Neural cell (in vitro differentiated cells): Measurements from ENCODE around the gene WFIKKN1. TPM values are rescaled to one million over a fixed set of nuclear protein-coding genes. Genes with fewer than 3 reads are reported as not detected.
A peak's percentile ranks its signal among the peaks of the same experiment; 100 is the strongest.

ENCODE experiments used
- H2AFZ ChIP-seq: fragments of 200-600, 300-800 bp; sonication (generic), shearing (Covaris generic); 2 replicates; pipeline ENCODE4 v1.6.0; 2014; ENCODE audit warnings: low read depth, mild to moderate bottlenecking, antibody characterized with exemption, low read length, moderate library complexity
- H3F3A ChIP-seq: fragments of 200-600 bp; shearing (Covaris generic); 2 replicates; pipeline ENCODE4 v1.6.1; 2016; ENCODE audit warnings: mild to moderate bottlenecking, moderate library complexity, mixed read lengths, antibody characterized with exemption, low read length; ENCODE audit not compliant: insufficient read depth, poor library complexity, severe bottlenecking
- H3K27ac ChIP-seq: fragments of 200-600, 300-800 bp; sonication (generic), shearing (Covaris generic); 2 replicates; pipeline ENCODE4 v1.5.1; 2014; ENCODE audit warnings: mild to moderate bottlenecking, low read length, moderate library complexity
- H3K27me3 ChIP-seq: fragments of 300-800, 200-600 bp; sonication (generic), shearing (Covaris generic); 2 replicates; pipeline ENCODE4 v1.6.0; 2014; ENCODE audit warnings: mild to moderate bottlenecking, low read depth, low read length, moderate library complexity; ENCODE audit not compliant: insufficient read depth
- H3K36me3 ChIP-seq: fragments of 300-800, 200-600 bp; sonication (generic), shearing (Covaris generic); 2 replicates; pipeline ENCODE4 v1.5.1; 2014; ENCODE audit warnings: mild to moderate bottlenecking, antibody characterized with exemption, low read length, moderate library complexity; ENCODE audit not compliant: insufficient read depth
- H3K4me2 ChIP-seq: fragments of 300-800, 200-600 bp; sonication (generic), shearing (Covaris generic); 2 replicates; pipeline ENCODE4 v1.6.0; 2014; ENCODE audit warnings: mild to moderate bottlenecking, low read length
- H3K4me3 ChIP-seq: fragments of 300-800, 200-600 bp; sonication (generic), shearing (Covaris generic); 2 replicates; pipeline ENCODE4 v1.5.1; 2014; ENCODE audit warnings: mild to moderate bottlenecking, low read length, moderate library complexity
- H3K79me2 ChIP-seq: fragments of 200-600 bp; shearing (Covaris generic); replicated peaks from 2 replicates; pipeline ENCODE4 v1.6.0; 2014; ENCODE audit warnings: mild to moderate bottlenecking, low read length, moderate library complexity; ENCODE audit not compliant: insufficient read depth
- H3K9ac ChIP-seq: fragments of 300-800, 200-600 bp; sonication (generic), shearing (Covaris generic); 2 replicates; pipeline ENCODE4 v1.6.1; 2016; ENCODE audit warnings: mild to moderate bottlenecking, low read length, mixed read lengths
- H3K9me2 ChIP-seq: fragments of 200-600 bp; shearing (Covaris generic); 2 replicates; pipeline ENCODE4 v1.6.1; 2016; ENCODE audit warnings: mild to moderate bottlenecking, low read length, mixed read lengths; ENCODE audit not compliant: insufficient read depth
- H3K9me3 ChIP-seq: fragments of 200-600, 300-800 bp; sonication (generic), shearing (Covaris generic); 2 replicates; pipeline ENCODE4 v1.6.1; 2016; ENCODE audit warnings: mild to moderate bottlenecking, mixed run types, low read length, moderate library complexity, mixed read lengths
- H4K20me1 ChIP-seq: fragments of 200-600 bp; shearing (Covaris generic); 2 replicates; pipeline ENCODE4 v1.6.1; 2016; ENCODE audit warnings: mild to moderate bottlenecking, mixed run types; ENCODE audit not compliant: insufficient read depth
- EP300 ChIP-seq: fragments of 450-650 bp; conservative IDR thresholded peaks from 2 replicates; pipeline ENCODE4 v1.6.1; 2014; ENCODE audit warnings: antibody characterized with exemption, mild to moderate bottlenecking, moderate library complexity; ENCODE audit not compliant: poor library complexity, severe bottlenecking
- EZH2 ChIP-seq: fragments of 200-600, 300-800 bp; shearing (Covaris generic), sonication (generic); IDR thresholded peaks from 2 replicates; pipeline ENCODE4 v1.6.1; 2014; ENCODE audit warnings: antibody characterized with exemption, low read length, borderline replicate concordance, mild to moderate bottlenecking; ENCODE audit not compliant: insufficient read depth, poor library complexity, severe bottlenecking
- MXI1 ChIP-seq: fragments of 450-650 bp; conservative IDR thresholded peaks from 2 replicates; pipeline ENCODE4 v1.6.1; 2014; ENCODE audit warnings: antibody characterized with exemption, mild to moderate bottlenecking; ENCODE audit not compliant: poor library complexity, severe bottlenecking
- POLR2AphosphoS5 ChIP-seq: IDR thresholded peaks from 2 replicates; pipeline ENCODE4 v1.6.1; 2012
- RAD21 ChIP-seq: fragments of 450-650 bp; conservative IDR thresholded peaks from 2 replicates; pipeline ENCODE4 v1.6.1; 2014; ENCODE audit warnings: antibody characterized with exemption, mild to moderate bottlenecking, moderate library complexity
- REST ChIP-seq: IDR thresholded peaks from 2 replicates; pipeline ENCODE4 v1.6.1; 2012; ENCODE audit warnings: borderline replicate concordance
- SMC3 ChIP-seq: fragments of 450-650 bp; conservative IDR thresholded peaks from 2 replicates; pipeline ENCODE4 v1.6.1; 2014; ENCODE audit warnings: antibody characterized with exemption, mild to moderate bottlenecking, moderate library complexity; ENCODE audit not compliant: poor library complexity
- TAF1 ChIP-seq: IDR thresholded peaks from 2 replicates; pipeline ENCODE4 v1.6.1; 2012; ENCODE audit warnings: low read depth
- polyA plus RNA-seq: library from polyadenylated mRNA; depleted of rRNA; stranded (reverse); fragments of >200 nt; gene quantifications from 2 replicates; pipeline ENCODE4 v1.2.3, GENCODE V29; 2014
- TF ChIP-seq, protein P1 (sequence below): fragments of 450-650 bp; IDR thresholded peaks from 2 replicates; pipeline ENCODE4 v1.5.1; 2014; ENCODE audit warnings: antibody characterized with exemption, mild to moderate bottlenecking, moderate library complexity; ENCODE audit not compliant: poor library complexity, severe bottlenecking

WFIKKN1 gene
- polyA plus RNA-seq, 1 donor from 2014 or later, result 0.43 TPM

DNA sequence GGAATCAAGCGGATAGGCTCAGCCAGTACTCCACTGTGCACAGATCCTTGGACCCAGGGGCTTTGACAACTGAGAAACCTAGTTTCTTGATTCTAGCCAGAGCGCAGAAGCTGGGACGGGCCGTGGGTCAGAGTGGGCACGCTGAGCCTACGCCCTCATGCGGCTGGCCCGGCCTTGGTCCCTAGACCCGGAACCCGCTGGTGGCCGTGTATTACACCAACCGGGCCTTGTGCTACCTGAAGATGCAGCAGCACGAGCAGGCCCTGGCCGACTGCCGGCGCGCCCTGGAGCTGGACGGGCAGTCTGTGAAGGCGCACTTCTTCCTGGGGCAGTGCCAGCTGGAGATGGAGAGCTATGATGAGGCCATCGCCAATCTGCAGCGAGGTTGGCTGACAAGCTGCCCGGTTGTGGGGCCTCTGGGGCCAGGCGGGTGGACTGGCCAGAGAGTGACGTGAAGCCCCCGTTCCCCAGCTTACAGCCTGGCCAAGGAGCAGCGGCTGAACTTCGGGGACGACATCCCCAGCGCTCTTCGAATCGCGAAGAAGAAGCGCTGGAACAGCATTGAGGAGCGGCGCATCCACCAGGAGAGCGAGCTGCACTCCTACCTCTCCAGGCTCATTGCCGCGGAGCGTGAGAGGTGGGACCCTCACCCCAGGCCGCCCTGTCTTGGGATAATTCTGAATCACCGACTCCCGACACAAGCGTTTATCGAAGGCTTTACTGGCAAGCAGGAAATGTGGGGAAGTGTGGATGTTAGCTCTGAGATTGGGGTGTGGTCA lies 50.4 kb downstream of the WFIKKN1 start:
- no peaks in the 10 kb centered on the region for H3F3A ChIP-seq
- peak overlapping the region; percentile 70 for H3K4me3 ChIP-seq
- no peak overlapping the region for H3K27ac ChIP-seq
- peak overlapping the region; percentile 93 for H3K4me2 ChIP-seq
- H3K9ac ChIP-seq, result peak overlapping the region; percentile 74
- H3K9me2 ChIP-seq, result no peaks in the 10 kb centered on the region
- peaks cover 6% of the 10 kb centered on the region for H4K20me1 ChIP-seq
- no peaks in the 10 kb centered on the region for H3K36me3 ChIP-seq
- TF ChIP-seq SMC3, result no peak
- TF ChIP-seq REST, result no peak
- TF ChIP-seq TAF1, result no peak
- TF ChIP-seq POLR2AphosphoS5, result no peak
- TF ChIP-seq MXI1, result no peak
- TF ChIP-seq EZH2, result no peak
- TF ChIP-seq RAD21, result no peak
- TF ChIP-seq, protein P1, sequence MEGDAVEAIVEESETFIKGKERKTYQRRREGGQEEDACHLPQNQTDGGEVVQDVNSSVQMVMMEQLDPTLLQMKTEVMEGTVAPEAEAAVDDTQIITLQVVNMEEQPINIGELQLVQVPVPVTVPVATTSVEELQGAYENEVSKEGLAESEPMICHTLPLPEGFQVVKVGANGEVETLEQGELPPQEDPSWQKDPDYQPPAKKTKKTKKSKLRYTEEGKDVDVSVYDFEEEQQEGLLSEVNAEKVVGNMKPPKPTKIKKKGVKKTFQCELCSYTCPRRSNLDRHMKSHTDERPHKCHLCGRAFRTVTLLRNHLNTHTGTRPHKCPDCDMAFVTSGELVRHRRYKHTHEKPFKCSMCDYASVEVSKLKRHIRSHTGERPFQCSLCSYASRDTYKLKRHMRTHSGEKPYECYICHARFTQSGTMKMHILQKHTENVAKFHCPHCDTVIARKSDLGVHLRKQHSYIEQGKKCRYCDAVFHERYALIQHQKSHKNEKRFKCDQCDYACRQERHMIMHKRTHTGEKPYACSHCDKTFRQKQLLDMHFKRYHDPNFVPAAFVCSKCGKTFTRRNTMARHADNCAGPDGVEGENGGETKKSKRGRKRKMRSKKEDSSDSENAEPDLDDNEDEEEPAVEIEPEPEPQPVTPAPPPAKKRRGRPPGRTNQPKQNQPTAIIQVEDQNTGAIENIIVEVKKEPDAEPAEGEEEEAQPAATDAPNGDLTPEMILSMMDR, result no peak
- TF ChIP-seq EP300, result no peak
- H2AFZ ChIP-seq, result no peak overlapping the region
- H3K27me3 ChIP-seq, result no peaks in the 10 kb centered on the region
- peaks cover 20% of the 10 kb centered on the region for H3K79me2 ChIP-seq
- no peaks in the 10 kb centered on the region for H3K9me3 ChIP-seq

- H3K27me3 ChIP-seq, result no peaks in the 10 kb centered on the region
- TF ChIP-seq EZH2, result no peak
- no peak for TF ChIP-seq MXI1
- no peak for TF ChIP-seq EP300
- TF ChIP-seq POLR2AphosphoS5, result no peak
- no peak for TF ChIP-seq RAD21
- H2AFZ ChIP-seq, result no peak overlapping the region
- no peaks in the 10 kb centered on the region for H3K36me3 ChIP-seq
- H3K4me3 ChIP-seq, result peak overlapping the region; percentile 70
- no peaks in the 10 kb centered on the region for H3F3A ChIP-seq
- peaks cover 20% of the 10 kb centered on the region for H3K79me2 ChIP-seq
- no peak overlapping the region for H3K27ac ChIP-seq
- no peaks in the 10 kb centered on the region for H3K9me2 ChIP-seq
- H3K4me2 ChIP-seq, result no peak overlapping the region
- peaks cover 6% of the 10 kb centered on the region for H4K20me1 ChIP-seq
- no peak overlapping the region for H3K9ac ChIP-seq
- no peaks in the 10 kb centered on the region for H3K9me3 ChIP-seq
Observed at GRCh38 chr16:681746-682427, 51.1 kb downstream of the WFIKKN1 start.
